SK-N-SH (cell line): ENCODE results near the gene CBFA2T3. TPM values are rescaled to one million over a fixed set of nuclear protein-coding genes. Genes with fewer than 3 reads are reported as not detected.

Experiments used
- CTCF ChIA-PET: fragments of 300-600, 350-600 bp; formaldehyde crosslinking; extraction: SDS; loops from one replicate; lab custom pipeline; 2021; lab: Yijun Ruan, JAX
- POLR2A ChIA-PET: fragments of 350-600 bp; sonication (Branson Sonifier 250); formaldehyde crosslinking; extraction: SDS; loops from one replicate; lab custom pipeline; 2020; ENCODE audit warnings: antibody characterized with exemption, inconsistent platforms; lab: Yijun Ruan, JAX
- DNase-seq: peaks from one replicate; pipeline ENCODE4 v3.0.0; 2012
- H2AFZ ChIP-seq: fragments of 200-600 bp; sonication (generic); 2 replicates; pipeline ENCODE4 v1.8.1; 2016; ENCODE audit warnings: antibody characterized with exemption, mild to moderate bottlenecking, low read depth
- H3F3A ChIP-seq: fragments of 200-600 bp; sonication (generic); replicated peaks from 2 replicates; pipeline ENCODE3; 2016; ENCODE audit warnings: antibody characterized with exemption, mild to moderate bottlenecking; ENCODE audit not compliant: insufficient read depth
- H3K27ac ChIP-seq, 2 experiments: fragments of 200-500 bp in 1 of 2; fragments of 200-600 bp in 1 of 2; sonication (Bioruptor generic) in 1 of 2; sonication (generic), shearing (Covaris generic) in 1 of 2; 2 replicates each; pipeline versions ENCODE4 v1.5.1 to v1.6.1; 2014 to 2016; ENCODE audit warnings: low read depth in 2 of 2, inconsistent platforms in 1 of 2, low read length in 1 of 2, mild to moderate bottlenecking in 1 of 2, mixed read lengths in 1 of 2
- H3K27me3 ChIP-seq: fragments of 200-600 bp; sonication (generic), shearing (Covaris generic); 2 replicates; pipeline ENCODE4 v1.6.1; 2016; ENCODE audit warnings: mixed run types; ENCODE audit not compliant: insufficient read depth
- H3K36me3 ChIP-seq, 2 experiments: fragments of 200-500 bp in 1 of 2; fragments of 200-600 bp in 1 of 2; sonication (Bioruptor generic) in 1 of 2; sonication (generic) in 1 of 2; replicated peaks in 1 of 2; 2 replicates each; pipeline versions ENCODE3 to v1.5.1; 2014 to 2016; ENCODE audit warnings: low read length in 1 of 2, mild to moderate bottlenecking in 1 of 2; ENCODE audit not compliant: insufficient read depth in 2 of 2, control insufficient read depth in 1 of 2
- H3K4me1 ChIP-seq, 2 experiments: fragments of 200-500 bp in 1 of 2; fragments of 200-600 bp in 1 of 2; sonication (Bioruptor generic) in 1 of 2; sonication (generic), shearing (Covaris generic) in 1 of 2; 2 replicates each; pipeline versions ENCODE4 v1.5.1 to v1.6.1; 2014 to 2016; ENCODE audit warnings: low read depth in 1 of 2, low read length in 1 of 2, mixed run types in 1 of 2; ENCODE audit not compliant: insufficient read depth in 2 of 2, control insufficient read depth in 1 of 2
- H3K4me2 ChIP-seq: fragments of 200-600 bp; sonication (generic), shearing (Covaris generic); 2 replicates; pipeline ENCODE4 v1.6.1; 2017; ENCODE audit warnings: mixed run types
- H3K4me3 ChIP-seq, 2 experiments: fragments of 200-500 bp in 1 of 2; fragments of 200-600 bp in 1 of 2; sonication (Bioruptor generic) in 1 of 2; sonication (generic), shearing (Covaris generic) in 1 of 2; 2 replicates each; pipeline versions ENCODE4 v1.5.1 to v1.8.1; 2014 to 2016; ENCODE audit warnings: low read depth in 2 of 2, inconsistent platforms in 1 of 2, low read length in 1 of 2, mild to moderate bottlenecking in 1 of 2, mixed read lengths in 1 of 2, moderate library complexity in 1 of 2
- H3K79me2 ChIP-seq: fragments of 200-600 bp; sonication (generic); 2 replicates; pipeline ENCODE4 v1.8.1; 2017; ENCODE audit warnings: mild to moderate bottlenecking; ENCODE audit not compliant: insufficient read depth
- H3K9ac ChIP-seq: fragments of 200-600 bp; sonication (generic); 2 replicates; pipeline ENCODE4 v1.6.1; 2017; ENCODE audit warnings: mixed run types
- H3K9me2 ChIP-seq: fragments of 200-600 bp; sonication (generic); 2 replicates; pipeline ENCODE4 v1.6.1; 2017; ENCODE audit warnings: mixed run types
- H3K9me3 ChIP-seq: fragments of 200-600 bp; sonication (generic); 2 replicates; pipeline ENCODE4 v1.6.1; 2017; ENCODE audit warnings: mixed run types, mild to moderate bottlenecking, moderate library complexity
- H4K20me1 ChIP-seq: fragments of 200-600 bp; sonication (generic); 2 replicates; pipeline ENCODE4 v1.6.1; 2017; ENCODE audit warnings: mild to moderate bottlenecking, mixed run types; ENCODE audit not compliant: insufficient read depth
- CHD2 ChIP-seq: fragments of 150-350 bp; IDR thresholded peaks from 2 replicates; pipeline ENCODE4 v1.6.1; 2018; ENCODE audit warnings: low read length; ENCODE audit not compliant: partially characterized antibody
- EP300 ChIP-seq, 2 experiments: IDR thresholded peaks; 2 replicates each; pipeline versions ENCODE4 v1.4.0 to v1.6.1; 2012; ENCODE audit warnings: borderline replicate concordance in 1 of 2, low read depth in 1 of 2, low read length in 1 of 2
- EZH2phosphoT487 ChIP-seq: fragments of 200-600 bp; sonication (generic); IDR thresholded peaks from 2 replicates; pipeline ENCODE4 v1.6.1; 2017; ENCODE audit warnings: low read depth, mixed run types, mild to moderate bottlenecking, antibody characterized with exemption, moderate library complexity, borderline replicate concordance
- GATA2 ChIP-seq: sonication (generic); formaldehyde crosslinking; IDR thresholded peaks from 2 replicates; pipeline ENCODE4 v1.5.0; 2020; ENCODE audit warnings: mild to moderate bottlenecking, missing genetic modification reagents
- MXI1 ChIP-seq: IDR thresholded peaks from 2 replicates; pipeline ENCODE4 v1.6.1; 2012; ENCODE audit warnings: mild to moderate bottlenecking, low read depth, low read length, improper control_type of control experiment
- RAD21 ChIP-seq: IDR thresholded peaks from 2 replicates; pipeline ENCODE4 v1.6.1; 2012; ENCODE audit warnings: mild to moderate bottlenecking, low read length
- RFX5 ChIP-seq: IDR thresholded peaks from 2 replicates; pipeline ENCODE4 v1.6.1; 2012; ENCODE audit warnings: mild to moderate bottlenecking, improper control_type of control experiment, low read length
- SIN3A ChIP-seq: IDR thresholded peaks from 2 replicates; pipeline ENCODE4 v1.6.1; 2012; ENCODE audit warnings: low read depth, mild to moderate bottlenecking, low read length, moderate library complexity, borderline replicate concordance
- TAF1 ChIP-seq: IDR thresholded peaks from 2 replicates; pipeline ENCODE4 v1.6.1; 2012; ENCODE audit warnings: low read depth, mild to moderate bottlenecking, low read length, moderate library complexity, borderline replicate concordance
- WGBS: methylation state at CpG from one replicate; pipeline ENCODE4 v1.1.6; 2017; ENCODE audit warnings: low lambda C conversion rate; 5-methylcytosine and 5-hydroxymethylcytosine counted together
- polyA plus RNA-seq, 3 experiments: library from polyadenylated mRNA; depleted of rRNA; stranded (reverse); fragments of >200 nt; gene quantifications; 2 replicates each; pipeline ENCODE4 v1.2.3, GENCODE V29; 2012
- TF ChIP-seq, protein P1 (sequence below): IDR thresholded peaks from 2 replicates; pipeline ENCODE4 v1.4.0; 2012; ENCODE audit warnings: low read depth
- TF ChIP-seq, protein P2 (sequence below): IDR thresholded peaks from 2 replicates; pipeline ENCODE4 v1.4.0; 2012; ENCODE audit warnings: low read depth, borderline replicate concordance
- TF ChIP-seq, protein P3 (sequence below): IDR thresholded peaks from 2 replicates; pipeline ENCODE4 v1.6.1; 2012; ENCODE audit warnings: mild to moderate bottlenecking, low read depth, low read length, moderate library complexity
- TF ChIP-seq, protein P4 (sequence below): IDR thresholded peaks from 2 replicates; pipeline ENCODE4; 2012

CBFA2T3 gene
- polyA plus RNA-seq, 1 of the 3 experiments (the other 2 are of a cell fraction), result not detected

DNA sequence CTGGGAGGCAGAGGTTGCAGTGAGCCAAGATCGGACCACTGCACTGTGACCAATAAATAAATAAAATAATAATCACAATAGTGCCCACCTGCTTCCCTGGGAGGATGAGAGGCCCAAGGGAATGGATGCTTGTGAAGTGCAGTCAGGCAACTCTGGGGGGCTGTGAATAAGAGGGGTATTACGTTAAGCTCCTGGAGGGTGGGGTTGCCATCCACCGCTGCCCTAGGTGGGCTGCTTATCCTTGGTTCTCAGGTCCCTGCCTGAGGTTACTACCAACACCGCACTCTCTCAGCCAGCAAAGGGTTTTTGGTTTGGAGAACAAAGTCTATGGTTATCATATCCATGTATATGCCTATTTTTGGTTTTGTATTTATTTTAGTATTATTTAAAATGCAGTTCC lies 48.6 kb upstream of the CBFA2T3 start (continued):
- TF ChIP-seq, protein P1, sequence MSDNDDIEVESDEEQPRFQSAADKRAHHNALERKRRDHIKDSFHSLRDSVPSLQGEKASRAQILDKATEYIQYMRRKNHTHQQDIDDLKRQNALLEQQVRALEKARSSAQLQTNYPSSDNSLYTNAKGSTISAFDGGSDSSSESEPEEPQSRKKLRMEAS, result no peak
- TF ChIP-seq, protein P2, sequence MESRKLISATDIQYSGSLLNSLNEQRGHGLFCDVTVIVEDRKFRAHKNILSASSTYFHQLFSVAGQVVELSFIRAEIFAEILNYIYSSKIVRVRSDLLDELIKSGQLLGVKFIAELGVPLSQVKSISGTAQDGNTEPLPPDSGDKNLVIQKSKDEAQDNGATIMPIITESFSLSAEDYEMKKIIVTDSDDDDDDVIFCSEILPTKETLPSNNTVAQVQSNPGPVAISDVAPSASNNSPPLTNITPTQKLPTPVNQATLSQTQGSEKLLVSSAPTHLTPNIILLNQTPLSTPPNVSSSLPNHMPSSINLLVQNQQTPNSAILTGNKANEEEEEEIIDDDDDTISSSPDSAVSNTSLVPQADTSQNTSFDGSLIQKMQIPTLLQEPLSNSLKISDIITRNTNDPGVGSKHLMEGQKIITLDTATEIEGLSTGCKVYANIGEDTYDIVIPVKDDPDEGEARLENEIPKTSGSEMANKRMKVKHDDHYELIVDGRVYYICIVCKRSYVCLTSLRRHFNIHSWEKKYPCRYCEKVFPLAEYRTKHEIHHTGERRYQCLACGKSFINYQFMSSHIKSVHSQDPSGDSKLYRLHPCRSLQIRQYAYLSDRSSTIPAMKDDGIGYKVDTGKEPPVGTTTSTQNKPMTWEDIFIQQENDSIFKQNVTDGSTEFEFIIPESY, result no peak
- TF ChIP-seq CHD2 (no peak), RAD21 (no peak), EZH2phosphoT487 (no peak)
- TF ChIP-seq, all 33 proteins: peak for 0

DNA sequence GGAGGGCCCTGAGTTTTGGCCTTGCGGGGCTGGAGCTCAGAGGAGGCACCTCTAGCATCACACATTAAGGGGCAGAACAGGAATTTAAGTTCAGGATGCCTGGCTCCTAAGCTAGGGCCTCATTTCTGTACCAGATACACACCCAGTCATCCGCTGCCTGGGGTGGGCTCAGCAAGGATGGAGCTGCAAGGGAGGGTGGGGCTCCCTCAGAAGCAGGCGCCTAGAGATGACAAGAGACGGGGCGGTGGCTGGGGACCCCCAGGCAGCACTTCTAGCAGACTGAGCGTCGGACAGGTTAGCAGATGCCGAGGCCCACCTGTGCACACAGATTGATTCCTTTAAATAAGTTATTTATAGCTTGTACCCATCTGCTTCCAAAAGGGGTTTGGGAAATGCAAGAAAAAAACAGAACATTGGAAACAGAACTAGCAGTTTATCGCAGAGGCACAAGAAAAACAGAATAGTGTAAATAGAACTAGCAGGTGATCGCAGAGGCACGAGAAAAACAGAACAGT lies 47.6 kb upstream of the CBFA2T3 start:
- no peak for TF ChIP-seq SIN3A
- TF ChIP-seq RFX5, result no peak
- TF ChIP-seq MXI1, result no peak
- no peak for TF ChIP-seq TAF1
- no peak for TF ChIP-seq EP300 (IDR thresholded peaks at IDR 0.05; ENCODE audit: borderline replicate concordance in 1 of 2, low read depth in 1 of 2, low read length in 1 of 2)
- no peaks in the 10 kb centered on the region for H4K20me1 ChIP-seq
- no peaks in the 10 kb centered on the region for H3F3A ChIP-seq
- no peak overlapping the region for H3K9ac ChIP-seq
- no peak overlapping the region for H3K4me3 ChIP-seq
- no peak overlapping the region for H2AFZ ChIP-seq
- WGBS, result 29% methylated on average over 9 of the region's 11 CpGs
- no peaks in the 10 kb centered on the region for H3K36me3 ChIP-seq
- no peak overlapping the region for H3K27ac ChIP-seq
- 0 out of 2 replicates have a peak, but pooled peaks cover 13% of the 10 kb centered on the region for H3K9me3 ChIP-seq
- ChIA-PET POLR2A (no interaction called here), CTCF (interaction anchor here (0.7 to 1.2 kb wide), 2 partner anchors 15 to 16 kb away, joined by 3 read pairs; no protein-coding TSS in a partner anchor)
- H3K9me2 ChIP-seq, result no peaks in the 10 kb centered on the region
- no peaks in the 10 kb centered on the region for H3K79me2 ChIP-seq
- no peaks in the 10 kb centered on the region for H3K4me1 ChIP-seq
- no peak for DNase-seq
- H3K4me2 ChIP-seq, result no peak overlapping the region
- peaks cover 11% of the 10 kb centered on the region; the same call in 1 of the 2 replicates for H3K27me3 ChIP-seq

DNA sequence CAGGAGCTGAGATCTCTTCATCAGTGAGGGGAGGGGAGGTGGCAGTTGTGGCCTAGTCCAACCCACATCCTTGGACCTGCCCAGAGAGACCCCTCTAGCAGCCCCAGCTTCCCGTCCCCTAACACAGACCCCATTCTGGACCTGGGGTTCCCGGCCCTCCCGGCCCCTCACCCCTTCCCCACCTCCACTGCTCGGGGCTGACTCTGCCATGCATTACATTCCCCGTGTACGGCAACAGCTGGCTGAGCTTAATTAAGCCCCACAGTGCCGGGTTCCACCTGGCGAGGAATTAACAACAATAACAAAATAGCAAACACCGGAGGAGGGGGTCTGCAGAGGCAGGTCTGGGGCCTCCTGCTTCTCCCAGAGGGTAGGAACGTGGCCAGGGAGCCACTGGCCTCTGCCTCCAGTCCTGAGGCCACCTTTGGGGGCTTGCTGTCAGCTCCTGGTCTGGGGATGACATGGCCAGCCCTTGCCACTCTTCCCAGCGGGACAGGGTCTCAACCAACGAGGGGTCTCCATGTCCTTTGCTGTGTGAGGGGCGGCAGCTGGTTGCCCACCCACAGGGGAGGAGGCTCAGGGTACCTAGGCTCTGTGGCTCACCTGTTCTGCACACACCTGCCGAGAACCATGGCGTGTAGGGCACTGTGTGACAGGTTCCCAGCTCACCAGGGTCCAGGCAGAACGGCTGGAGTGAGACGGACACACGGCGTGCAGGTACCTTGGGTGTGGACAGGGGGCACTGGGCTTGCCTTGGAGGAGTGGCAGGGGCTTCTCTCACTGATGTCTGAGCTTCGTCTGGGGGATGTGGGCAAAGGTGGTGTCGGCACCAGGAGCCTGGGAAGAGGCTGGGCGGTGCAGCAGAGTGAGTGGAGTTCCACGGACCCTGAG lies 46.9 kb upstream of the CBFA2T3 start:
- H2AFZ ChIP-seq, result no peak overlapping the region
- H3K9ac ChIP-seq, result no peak overlapping the region
- H3K9me3 ChIP-seq, result 0 out of 2 replicates have a peak, but pooled peaks cover 13% of the 10 kb centered on the region
- ChIA-PET CTCF (interaction anchor here (0.7 to 1.2 kb wide), 2 partner anchors 14 to 17 kb away, joined by 3 read pairs; no protein-coding TSS in a partner anchor), POLR2A (no interaction called here)
- no peaks in the 10 kb centered on the region for H3K4me1 ChIP-seq
- H3K79me2 ChIP-seq, result no peaks in the 10 kb centered on the region
- no peaks in the 10 kb centered on the region for H3F3A ChIP-seq
- H3K27me3 ChIP-seq, result peaks cover 11% of the 10 kb centered on the region; the same call in 1 of the 2 replicates
- 12% methylated on average over 12 of the region's 23 CpGs for WGBS
- H3K27ac ChIP-seq, result no peak overlapping the region
- H3K4me3 ChIP-seq, result no peak overlapping the region
- no peak for DNase-seq
- H3K36me3 ChIP-seq, result no peaks in the 10 kb centered on the region
- H4K20me1 ChIP-seq, result no peaks in the 10 kb centered on the region
- no peak overlapping the region for H3K4me2 ChIP-seq
- H3K9me2 ChIP-seq, result no peaks in the 10 kb centered on the region
- TF ChIP-seq, protein P3, sequence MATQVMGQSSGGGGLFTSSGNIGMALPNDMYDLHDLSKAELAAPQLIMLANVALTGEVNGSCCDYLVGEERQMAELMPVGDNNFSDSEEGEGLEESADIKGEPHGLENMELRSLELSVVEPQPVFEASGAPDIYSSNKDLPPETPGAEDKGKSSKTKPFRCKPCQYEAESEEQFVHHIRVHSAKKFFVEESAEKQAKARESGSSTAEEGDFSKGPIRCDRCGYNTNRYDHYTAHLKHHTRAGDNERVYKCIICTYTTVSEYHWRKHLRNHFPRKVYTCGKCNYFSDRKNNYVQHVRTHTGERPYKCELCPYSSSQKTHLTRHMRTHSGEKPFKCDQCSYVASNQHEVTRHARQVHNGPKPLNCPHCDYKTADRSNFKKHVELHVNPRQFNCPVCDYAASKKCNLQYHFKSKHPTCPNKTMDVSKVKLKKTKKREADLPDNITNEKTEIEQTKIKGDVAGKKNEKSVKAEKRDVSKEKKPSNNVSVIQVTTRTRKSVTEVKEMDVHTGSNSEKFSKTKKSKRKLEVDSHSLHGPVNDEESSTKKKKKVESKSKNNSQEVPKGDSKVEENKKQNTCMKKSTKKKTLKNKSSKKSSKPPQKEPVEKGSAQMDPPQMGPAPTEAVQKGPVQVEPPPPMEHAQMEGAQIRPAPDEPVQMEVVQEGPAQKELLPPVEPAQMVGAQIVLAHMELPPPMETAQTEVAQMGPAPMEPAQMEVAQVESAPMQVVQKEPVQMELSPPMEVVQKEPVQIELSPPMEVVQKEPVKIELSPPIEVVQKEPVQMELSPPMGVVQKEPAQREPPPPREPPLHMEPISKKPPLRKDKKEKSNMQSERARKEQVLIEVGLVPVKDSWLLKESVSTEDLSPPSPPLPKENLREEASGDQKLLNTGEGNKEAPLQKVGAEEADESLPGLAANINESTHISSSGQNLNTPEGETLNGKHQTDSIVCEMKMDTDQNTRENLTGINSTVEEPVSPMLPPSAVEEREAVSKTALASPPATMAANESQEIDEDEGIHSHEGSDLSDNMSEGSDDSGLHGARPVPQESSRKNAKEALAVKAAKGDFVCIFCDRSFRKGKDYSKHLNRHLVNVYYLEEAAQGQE, result no peak
- TF ChIP-seq GATA2 (no peak), TAF1 (no peak), RFX5 (no peak), EZH2phosphoT487 (no peak)
- TF ChIP-seq, protein P4, sequence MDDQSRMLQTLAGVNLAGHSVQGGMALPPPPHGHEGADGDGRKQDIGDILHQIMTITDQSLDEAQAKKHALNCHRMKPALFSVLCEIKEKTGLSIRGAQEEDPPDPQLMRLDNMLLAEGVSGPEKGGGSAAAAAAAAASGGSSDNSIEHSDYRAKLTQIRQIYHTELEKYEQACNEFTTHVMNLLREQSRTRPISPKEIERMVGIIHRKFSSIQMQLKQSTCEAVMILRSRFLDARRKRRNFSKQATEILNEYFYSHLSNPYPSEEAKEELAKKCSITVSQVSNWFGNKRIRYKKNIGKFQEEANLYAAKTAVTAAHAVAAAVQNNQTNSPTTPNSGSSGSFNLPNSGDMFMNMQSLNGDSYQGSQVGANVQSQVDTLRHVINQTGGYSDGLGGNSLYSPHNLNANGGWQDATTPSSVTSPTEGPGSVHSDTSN, result no peak
